Measurements from ENCODE around the gene ARCN1.

The ARCN1 gene

GRCh38 chr11:118621784-118622375 lies 49.7 kb downstream of the ARCN1 start:
- Histone ChIP-seq H2AK5ac (ENCODE audit: low read length, severe bottlenecking) (peak overlapping the region; percentile 46), H2AFZ (ENCODE audit: low read depth, low read length) (no peak overlapping the region), H3K14ac (ENCODE audit: low read length in 2 of 2) (peak overlapping the region in 1 of 2 experiments; percentile 15), H2BK5ac (ENCODE audit: low read depth, low read length, poor library complexity, severe bottlenecking) (peak overlapping the region; percentile 53), H3K4me2 (ENCODE audit: low read length, poor library complexity, severe bottlenecking) (peak overlapping the region; percentile 65), H3K18ac (ENCODE audit: low read depth in 1 of 2, low read length in 2 of 2) (peak overlapping the region; percentile 46 to 96), H3K23ac (ENCODE audit: low read length in 2 of 2) (no peak overlapping the region), H3K9me3 (ENCODE audit: control insufficient read depth, low read length) (no peaks in the 10 kb centered on the region), H4K8ac (ENCODE audit: low read length) (peak overlapping the region; percentile 19), H2BK120ac (ENCODE audit: low read depth, low read length) (no peak overlapping the region), H3K27me3 (ENCODE audit: control insufficient read depth in 1 of 2, insufficient read depth in 1 of 2, low read length in 2 of 2) (no peaks in the 10 kb centered on the region), H3K9ac (ENCODE audit: low read length) (peak overlapping the region; percentile 56), H3K4me1 (ENCODE audit: control insufficient read depth, insufficient read depth, low read depth, low read length) (peaks cover 54% of the 10 kb centered on the region), H3K27ac (ENCODE audit: low read length, poor library complexity, severe bottlenecking) (peak overlapping the region; percentile 99), H3K4me3 (ENCODE audit: insufficient read depth in 1 of 2, low read depth in 1 of 2, low read length in 2 of 2) (peak overlapping the region; percentile 58 to 66), H2BK15ac (ENCODE audit: low read depth, poor library complexity, severe bottlenecking) (no peak overlapping the region), H3K79me1 (replicated peaks; ENCODE audit: low read length, poor library complexity, severe bottlenecking) (peaks cover 13% of the 10 kb centered on the region), H2BK12ac (ENCODE audit: low read length in 2 of 2) (peak overlapping the region in 1 of 2 experiments; percentile 69), H4K91ac (ENCODE audit: low read length) (peak overlapping the region; percentile 36), H3K36me3 (ENCODE audit: control insufficient read depth in 1 of 2, insufficient read depth in 2 of 2, low read depth in 1 of 2, low read length in 2 of 2) (peaks cover 46 to 53% of the 10 kb centered on the region in 2 experiments), H3K4ac (ENCODE audit: low read depth in 1 of 2, low read length in 2 of 2) (peak overlapping the region; percentile 85 to 88)
- WGBS: 39% methylated on average over 3 of the region's 4 CpGs
- DNase-seq: peak; percentile 31

GRCh38 chr11:118622376-118623268 lies 50.4 kb downstream of the ARCN1 start:
- Histone ChIP-seq H3K23ac (ENCODE audit: low read length in 2 of 2) (no peak overlapping the region), H3K4ac (ENCODE audit: low read depth in 1 of 2, low read length in 2 of 2) (peak overlapping the region in 1 of 2 experiments; percentile 88), H3K14ac (ENCODE audit: low read length in 2 of 2) (peak overlapping the region in 1 of 2 experiments; percentile 19), H3K27me3 (ENCODE audit: control insufficient read depth in 1 of 2, insufficient read depth in 1 of 2, low read length in 2 of 2) (no peaks in the 10 kb centered on the region), H3K4me3 (ENCODE audit: insufficient read depth in 1 of 2, low read depth in 1 of 2, low read length in 2 of 2) (no peak overlapping the region), H3K9me3 (ENCODE audit: control insufficient read depth, low read length) (no peaks in the 10 kb centered on the region), H2AFZ (ENCODE audit: low read depth, low read length) (no peak overlapping the region), H3K4me1 (ENCODE audit: control insufficient read depth, insufficient read depth, low read depth, low read length) (peaks cover 52% of the 10 kb centered on the region), H4K8ac (ENCODE audit: low read length) (no peak overlapping the region), H4K91ac (ENCODE audit: low read length) (no peak overlapping the region), H2AK5ac (ENCODE audit: low read length, severe bottlenecking) (peak overlapping the region; percentile 96), H2BK15ac (ENCODE audit: low read depth, poor library complexity, severe bottlenecking) (no peak overlapping the region), H2BK12ac (ENCODE audit: low read length in 2 of 2) (peak overlapping the region in 1 of 2 experiments; percentile 64), H3K36me3 (ENCODE audit: control insufficient read depth in 1 of 2, insufficient read depth in 2 of 2, low read depth in 1 of 2, low read length in 2 of 2) (peaks cover 46 to 54% of the 10 kb centered on the region in 2 experiments), H3K27ac (ENCODE audit: low read length, poor library complexity, severe bottlenecking) (peak overlapping the region; percentile 99), H3K79me1 (replicated peaks; ENCODE audit: low read length, poor library complexity, severe bottlenecking) (peaks cover 20% of the 10 kb centered on the region), H2BK120ac (ENCODE audit: low read depth, low read length) (peak overlapping the region; percentile 51), H3K18ac (ENCODE audit: low read depth in 1 of 2, low read length in 2 of 2) (peak overlapping the region; percentile 67 to 77), H2BK5ac (ENCODE audit: low read depth, low read length, poor library complexity, severe bottlenecking) (peak overlapping the region; percentile 63), H3K9ac (ENCODE audit: low read length) (peak overlapping the region; percentile 56), H3K4me2 (ENCODE audit: low read length, poor library complexity, severe bottlenecking) (peak overlapping the region; percentile 65)
- WGBS: 55% methylated on average over 7 of the region's 9 CpGs
- DNase-seq: peak; percentile 88

GRCh38 chr11:118623269-118623655 lies 51.1 kb downstream of the ARCN1 start:
- DNase-seq: peak; percentile 48
- peak overlapping the region; percentile 96 for H2AK5ac ChIP-seq (ENCODE audit: low read length, severe bottlenecking)
- H3K36me3 ChIP-seq (ENCODE audit: control insufficient read depth in 1 of 2, insufficient read depth in 2 of 2, low read depth in 1 of 2, low read length in 2 of 2): peaks cover 49 to 54% of the 10 kb centered on the region in 2 experiments
- no peak overlapping the region for H3K9ac ChIP-seq (ENCODE audit: low read length)
- peak overlapping the region; percentile 74 for H4K91ac ChIP-seq (ENCODE audit: low read length)
- no peaks in the 10 kb centered on the region for H3K27me3 ChIP-seq (ENCODE audit: control insufficient read depth in 1 of 2, insufficient read depth in 1 of 2, low read length in 2 of 2)
- H3K4me1 ChIP-seq (ENCODE audit: control insufficient read depth, insufficient read depth, low read depth, low read length): peaks cover 46% of the 10 kb centered on the region
- peaks cover 26% of the 10 kb centered on the region for H3K79me1 ChIP-seq (replicated peaks; ENCODE audit: low read length, poor library complexity, severe bottlenecking)
- no peak overlapping the region for H2BK15ac ChIP-seq (ENCODE audit: low read depth, poor library complexity, severe bottlenecking)
- peak overlapping the region in 1 of 2 experiments; percentile 67 for H3K4ac ChIP-seq (ENCODE audit: low read depth in 1 of 2, low read length in 2 of 2)
- peak overlapping the region; percentile 65 for H3K4me2 ChIP-seq (ENCODE audit: low read length, poor library complexity, severe bottlenecking)
- H3K18ac ChIP-seq (ENCODE audit: low read depth in 1 of 2, low read length in 2 of 2): peak overlapping the region; percentile 61 to 67
- H3K27ac ChIP-seq (ENCODE audit: low read length, poor library complexity, severe bottlenecking): peak overlapping the region; percentile 99
- 54% methylated on average over 3 of the region's 4 CpGs for WGBS
- H3K14ac ChIP-seq (ENCODE audit: low read length in 2 of 2): peak overlapping the region in 1 of 2 experiments; percentile 71
- peak overlapping the region; percentile 79 for H4K8ac ChIP-seq (ENCODE audit: low read length)
- no peaks in the 10 kb centered on the region for H3K9me3 ChIP-seq (ENCODE audit: control insufficient read depth, low read length)
- H3K23ac ChIP-seq (ENCODE audit: low read length in 2 of 2): no peak overlapping the region
- H2AFZ ChIP-seq (ENCODE audit: low read depth, low read length): no peak overlapping the region
- H2BK5ac ChIP-seq (ENCODE audit: low read depth, low read length, poor library complexity, severe bottlenecking): peak overlapping the region; percentile 63
- peak overlapping the region in 1 of 2 experiments; percentile 33 for H3K4me3 ChIP-seq (ENCODE audit: insufficient read depth in 1 of 2, low read depth in 1 of 2, low read length in 2 of 2)
- H2BK120ac ChIP-seq (ENCODE audit: low read depth, low read length): peak overlapping the region; percentile 51
- peak overlapping the region; percentile 21 to 37 for H2BK12ac ChIP-seq (ENCODE audit: low read length in 2 of 2)
